Myocyte (in vitro differentiated cells): Measurements from ENCODE around the gene COL4A2. TPM values are rescaled to one million over a fixed set of nuclear protein-coding genes. Genes with fewer than 3 reads are reported as not detected.
"Not testable (repeated sequence)": the region's sequence is repeated elsewhere in the genome, so short reads cannot be mapped to it uniquely, and the experiment has no call there.

ENCODE experiments used
- DNase-seq: peaks from one replicate; pipeline ENCODE4 v3.0.0-alpha.2; 2012; ENCODE audit warnings: low read depth
- total RNA-seq: library from RNA; depleted of rRNA; stranded (reverse); fragments of >200 nt; gene quantifications from 2 replicates; pipeline ENCODE4 v1.2.3, GENCODE V29; 2014

COL4A2 gene
- total RNA-seq, 1 donor from 2014 or later: 71.7 TPM

- DNase-seq: no peak
These were observed 143.2 kb downstream of the COL4A2 start for GRCh38 chr13:110450016-110450900.

- DNase-seq: no peak
These were observed 144.1 kb downstream of the COL4A2 start for GRCh38 chr13:110450941-110451730.

GRCh38 chr13:110453091-110453490 lies 146.0 kb downstream of the COL4A2 start:
- not testable (repeated sequence) for DNase-seq

- no peak for DNase-seq
These were observed 146.7 kb downstream of the COL4A2 start for GRCh38 chr13:110453797-110454196.

- no peak for DNase-seq
These were observed 147.3 kb downstream of the COL4A2 start for GRCh38 chr13:110454227-110454859.

- DNase-seq: no peak
These were observed 147.9 kb downstream of the COL4A2 start for GRCh38 chr13:110454956-110455355.

GRCh38 chr13:110455444-110455843 lies 148.4 kb downstream of the COL4A2 start:
- no peak for DNase-seq

- peak; percentile 73 for DNase-seq
These were observed 148.9 kb downstream of the COL4A2 start for GRCh38 chr13:110455941-110456340.

- DNase-seq: no peak
These were observed 149.5 kb downstream of the COL4A2 start for GRCh38 chr13:110456550-110456949.

- no peak for DNase-seq
These were observed 150.3 kb downstream of the COL4A2 start for GRCh38 chr13:110457361-110457760.

GRCh38 chr13:110458017-110458416 lies 150.9 kb downstream of the COL4A2 start:
- DNase-seq: no peak

GRCh38 chr13:110458594-110459365 lies 151.7 kb downstream of the COL4A2 start:
- no peak for DNase-seq

GRCh38 chr13:110462091-110462490 lies 155.0 kb downstream of the COL4A2 start:
- no peak for DNase-seq

- no peak for DNase-seq
These were observed 156.1 kb downstream of the COL4A2 start for GRCh38 chr13:110463156-110463555.

GRCh38 chr13:110463871-110464510 lies 156.9 kb downstream of the COL4A2 start:
- peak; percentile 19 for DNase-seq

- DNase-seq: no peak
These were observed 157.7 kb downstream of the COL4A2 start for GRCh38 chr13:110464556-110465333.

GRCh38 chr13:110465696-110466095 lies 158.6 kb downstream of the COL4A2 start:
- DNase-seq: no peak

GRCh38 chr13:110466266-110466915 lies 159.3 kb downstream of the COL4A2 start:
- DNase-seq: no peak

GRCh38 chr13:110467516-110468110 lies 160.5 kb downstream of the COL4A2 start:
- no peak for DNase-seq
